ENCODE measurements around the gene POMC.
"Not testable (repeated sequence)": the region's sequence is repeated elsewhere in the genome, so short reads cannot be mapped to it uniquely, and the experiment has no call there.

The POMC gene

DNA sequence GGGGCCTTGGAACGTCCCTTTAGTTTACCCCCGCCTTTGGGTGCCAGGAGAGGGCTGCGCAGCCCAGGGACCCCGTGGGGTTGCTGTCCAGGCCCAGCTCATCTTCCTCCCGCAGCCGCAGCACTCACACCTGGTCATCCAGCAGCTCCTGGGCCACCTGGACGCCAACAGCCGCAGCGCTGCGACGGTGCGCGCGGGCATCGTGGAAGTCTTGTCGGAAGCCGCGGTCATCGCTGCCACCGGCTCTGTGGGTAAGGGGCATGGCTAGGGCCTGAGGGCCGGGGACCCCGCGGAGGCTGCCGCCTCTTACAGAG is 37.2 kb downstream of the POMC start:
- DNase-seq, result no peak

DNA sequence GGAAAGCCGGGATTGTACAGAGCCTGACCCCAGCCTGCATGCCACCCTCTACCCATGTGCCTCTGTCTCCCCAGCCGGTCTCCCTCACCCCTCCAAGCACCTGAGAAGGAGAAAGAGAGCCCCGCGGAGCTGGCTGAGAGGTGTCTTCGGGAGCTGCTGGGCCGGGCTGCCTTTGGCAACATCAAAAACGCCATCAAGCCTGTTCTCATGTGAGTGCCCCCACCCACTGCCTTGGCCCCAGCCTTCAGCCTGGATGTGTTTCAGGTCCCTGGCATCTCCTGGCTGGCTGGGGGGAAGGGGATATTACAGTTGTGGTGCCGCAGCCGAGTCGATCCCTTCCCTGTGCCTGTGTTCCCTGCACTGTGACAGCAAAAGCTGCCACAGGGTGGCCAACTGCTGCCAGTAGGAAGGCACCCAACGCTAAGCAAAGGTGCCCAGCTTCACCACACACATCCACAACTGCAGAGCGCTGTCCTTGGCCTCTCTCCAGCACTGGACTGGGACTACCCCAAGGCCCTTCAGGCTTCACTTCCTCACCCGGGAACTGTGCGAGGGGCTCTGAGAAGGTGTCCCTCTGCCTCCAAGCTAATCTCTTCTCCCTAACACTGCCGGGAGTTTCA is 38.4 kb downstream of the POMC start:
- DNase-seq, result no peak

GRCh38 chr2:25127646-25128045 is 40.7 kb downstream of the POMC start:
- no peak for DNase-seq

- not testable (repeated sequence) for DNase-seq
Observed at GRCh38 chr2:25127071-25127470, 41.3 kb downstream of the POMC start.

DNA sequence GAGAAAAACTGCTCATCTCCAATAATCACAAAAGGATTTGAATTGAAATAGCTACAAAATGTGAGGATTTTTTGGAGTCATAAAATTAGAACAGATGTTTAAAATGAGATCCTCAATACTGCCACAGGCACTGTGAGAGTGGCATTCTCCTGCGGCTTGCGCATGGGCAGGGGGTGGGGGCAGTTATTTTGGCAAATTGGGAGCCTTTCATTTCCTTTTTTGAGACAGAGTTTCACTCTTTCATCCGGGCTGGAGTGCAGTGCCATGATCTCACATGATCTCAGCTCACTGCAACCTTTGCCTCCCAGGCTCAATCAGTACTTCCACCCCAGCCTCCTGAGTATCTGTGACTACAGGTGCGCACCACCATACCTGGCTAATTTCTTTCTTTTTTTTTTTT is 42.4 kb downstream of the POMC start:
- no peak for DNase-seq

DNA sequence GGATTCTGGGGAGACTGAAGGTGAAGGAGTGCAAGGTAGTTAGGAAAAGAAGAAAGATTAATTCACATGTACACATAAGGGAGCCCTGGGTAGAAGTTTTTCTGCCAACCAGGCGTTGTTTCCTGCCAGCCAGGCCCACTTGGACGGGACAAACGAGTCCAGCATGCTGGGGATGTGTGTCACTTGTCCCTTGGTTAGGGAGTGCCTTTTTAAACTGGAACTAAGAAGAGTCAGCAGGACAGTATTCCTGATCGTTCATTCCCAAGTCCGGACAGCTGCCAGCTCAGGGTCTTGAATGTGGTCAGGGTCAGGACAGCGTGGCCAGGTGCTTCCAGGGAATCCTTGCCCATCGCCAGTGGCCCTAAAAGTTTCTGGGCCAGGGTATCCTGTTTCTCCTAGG is 43.2 kb downstream of the POMC start:
- DNase-seq, result no peak

- DNase-seq, result no peak
Observed at GRCh38 chr2:25123682-25124081, 44.7 kb downstream of the POMC start.

GRCh38 chr2:25122367-25122766 is 46.0 kb downstream of the POMC start:
- no peak for DNase-seq

GRCh38 chr2:25119263-25119662 is 49.1 kb downstream of the POMC start:
- DNase-seq, result no peak

DNA sequence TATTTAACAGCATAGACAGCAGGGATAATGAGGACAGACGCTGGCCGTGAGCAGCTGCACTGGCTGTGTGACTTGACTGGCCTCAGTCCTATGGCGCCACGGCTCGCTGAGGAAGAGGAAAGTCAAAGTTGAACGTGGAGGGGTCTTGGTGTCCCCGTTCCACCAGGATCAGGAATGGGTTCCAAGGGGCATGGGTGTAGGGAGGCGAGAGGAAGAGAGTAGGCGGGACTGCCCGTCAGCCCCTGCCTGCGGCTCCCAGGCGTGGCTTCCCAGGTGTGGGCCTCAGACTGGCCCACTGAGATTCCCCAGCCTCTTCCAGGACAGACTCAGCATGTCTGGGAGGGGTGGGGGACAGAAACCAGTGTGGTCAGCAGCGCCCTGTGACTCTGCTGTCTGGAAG is 51.4 kb downstream of the POMC start:
- no peak for DNase-seq

DNA sequence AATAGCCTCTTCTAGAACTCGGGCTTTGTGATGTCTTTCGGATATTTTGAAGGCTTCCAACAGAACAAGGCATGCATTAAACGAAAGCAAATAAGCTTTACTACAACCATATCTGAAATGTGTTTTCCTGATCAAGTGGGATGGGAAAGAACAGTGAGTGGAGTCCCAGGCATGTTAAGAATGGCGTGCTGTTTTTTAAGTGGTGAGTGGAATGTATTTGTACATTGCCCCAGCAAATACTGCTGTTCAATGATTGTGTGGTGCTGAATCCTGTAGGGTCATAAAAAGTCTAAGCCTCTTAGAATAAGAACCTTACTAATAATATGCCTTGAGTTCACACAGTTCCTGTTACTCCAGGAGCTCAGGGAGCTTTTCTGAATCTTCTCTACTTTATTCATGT is 52.5 kb downstream of the POMC start:
- no peak for DNase-seq

DNA sequence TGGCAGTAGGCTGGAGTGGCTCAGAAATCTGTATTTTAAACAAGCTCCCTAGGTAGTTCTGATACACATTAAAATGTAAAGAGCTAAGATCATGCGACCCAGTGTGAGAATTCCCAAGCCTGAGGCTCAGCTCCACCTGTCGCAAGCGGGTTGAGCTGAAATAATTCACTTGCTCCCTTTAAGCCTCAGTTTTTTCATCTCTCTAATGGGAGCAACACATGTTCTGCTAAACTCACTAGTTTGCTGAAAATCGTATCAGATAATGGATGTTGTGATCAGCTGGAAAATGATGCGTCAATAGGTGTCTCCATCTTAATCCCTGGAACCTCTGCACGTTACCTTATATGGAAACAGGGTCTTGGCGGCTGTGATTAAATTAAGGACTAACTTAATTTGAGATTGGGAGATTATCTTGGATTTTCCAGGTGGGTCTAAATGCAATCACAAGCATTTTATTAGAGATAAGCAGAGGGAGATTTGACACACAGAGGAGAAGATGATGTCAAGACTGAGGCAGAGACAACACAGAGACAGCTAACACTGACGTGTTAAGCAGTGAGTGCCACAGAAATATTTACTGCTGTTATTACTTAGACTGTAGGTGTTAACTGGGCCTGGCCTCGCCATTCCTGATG is 53.0 kb downstream of the POMC start:
- no peak for DNase-seq

DNA sequence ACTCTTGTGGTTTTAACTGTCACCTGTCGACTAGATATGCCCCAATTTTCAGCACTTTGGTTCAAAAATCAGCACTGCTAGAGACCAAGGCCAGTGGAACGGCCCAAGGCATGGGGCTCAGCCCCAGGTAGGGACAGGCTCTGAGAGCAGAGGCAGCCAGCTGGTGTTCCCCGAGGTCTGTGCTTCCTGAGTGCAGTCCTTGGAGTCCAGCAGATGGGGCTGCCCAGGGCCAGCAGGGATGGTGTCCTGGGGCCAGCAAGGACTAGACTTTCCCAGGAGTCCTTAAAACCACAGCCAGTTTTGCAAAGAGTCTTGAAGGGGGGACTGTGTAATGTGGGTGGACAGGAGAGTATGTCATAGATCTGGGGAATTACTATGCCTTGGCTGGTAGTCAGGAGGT is 56.3 kb downstream of the POMC start:
- DNase-seq, result no peak
